Measurements from ENCODE around the gene PARP6.
"Not testable (repeated sequence)": the region's sequence is repeated elsewhere in the genome, so short reads cannot be mapped to it uniquely, and the experiment has no call there.

PARP6 gene

GRCh38 chr15:72276326-72276700, 4.0 kb upstream of the PARP6 start:
- TF ChIP-seq POLR2A (IDR thresholded peaks at IDR 0.05; ENCODE audit: low read depth, low read length) = no peak
- TF ChIP-seq TAF1 (IDR thresholded peaks at IDR 0.05; ENCODE audit: borderline replicate concordance, low read depth, low read length) = no peak
- TF ChIP-seq POLR2AphosphoS5 (IDR thresholded peaks at IDR 0.05; ENCODE audit: low read depth, low read length) = no peak
- no peak for FAIRE-seq
- DNase-seq (ENCODE audit: insufficient read length) = no peak

GRCh38 chr15:72275635-72276325, 3.4 kb upstream of the PARP6 start:
- FAIRE-seq; DNase-seq (ENCODE audit: insufficient read length): not testable (repeated sequence)

DNA sequence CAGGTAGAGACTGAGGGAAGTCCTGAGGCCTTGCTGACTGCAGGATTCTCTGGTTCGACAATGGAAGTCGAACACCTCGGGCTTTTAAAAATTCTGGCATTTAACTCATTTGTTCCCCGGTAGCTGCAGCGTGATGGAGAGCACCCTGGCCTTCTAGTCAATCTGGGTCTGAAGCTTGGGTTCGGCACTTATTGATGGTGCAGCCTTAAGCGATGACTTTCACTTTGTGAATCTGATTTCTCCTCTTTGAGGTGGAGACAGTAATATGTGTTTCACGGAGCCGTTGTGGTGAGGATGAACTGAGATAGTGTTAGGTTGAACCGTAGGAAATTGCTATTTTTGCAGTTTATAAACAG, 621 bp upstream of the PARP6 start:
- FAIRE-seq (peak; percentile 70), DNase-seq (ENCODE audit: insufficient read length) (no peak)
- TF ChIP-seq POLR2AphosphoS5 (IDR thresholded peaks at IDR 0.05; ENCODE audit: low read depth, low read length) = no peak; the same call in none of the 2 replicates
- TF ChIP-seq POLR2A (IDR thresholded peaks at IDR 0.05; ENCODE audit: low read depth, low read length) = no peak
- TF ChIP-seq TAF1 (IDR thresholded peaks at IDR 0.05; ENCODE audit: borderline replicate concordance, low read depth, low read length) = no peak

- no peak for TF ChIP-seq TAF1 (IDR thresholded peaks at IDR 0.05; ENCODE audit: borderline replicate concordance, low read depth, low read length)
- no peak for TF ChIP-seq POLR2A (IDR thresholded peaks at IDR 0.05; ENCODE audit: low read depth, low read length)
- TF ChIP-seq POLR2AphosphoS5 (IDR thresholded peaks at IDR 0.05; ENCODE audit: low read depth, low read length) = no peak
- DNase-seq (ENCODE audit: insufficient read length) (no peak), FAIRE-seq (no peak)
Measured at GRCh38 chr15:72271895-72272212, 500 bp downstream of the PARP6 start.

GRCh38 chr15:72271221-72271620, 1.1 kb downstream of the PARP6 start:
- DNase-seq (ENCODE audit: insufficient read length) = no peak
- TF ChIP-seq TAF1 (IDR thresholded peaks at IDR 0.05; ENCODE audit: borderline replicate concordance, low read depth, low read length) = no peak
- TF ChIP-seq POLR2AphosphoS5 (IDR thresholded peaks at IDR 0.05; ENCODE audit: low read depth, low read length) = no peak
- no peak for TF ChIP-seq POLR2A (IDR thresholded peaks at IDR 0.05; ENCODE audit: low read depth, low read length)
- no peak for FAIRE-seq

GRCh38 chr15:72269739-72270138, 2.6 kb downstream of the PARP6 start:
- TF ChIP-seq TAF1 (IDR thresholded peaks at IDR 0.05; ENCODE audit: borderline replicate concordance, low read depth, low read length) (no peak), POLR2AphosphoS5 (IDR thresholded peaks at IDR 0.05; ENCODE audit: low read depth, low read length) (no peak), POLR2A (IDR thresholded peaks at IDR 0.05; ENCODE audit: low read depth, low read length) (no peak)
- FAIRE-seq (no peak), DNase-seq (ENCODE audit: insufficient read length) (no peak)

GRCh38 chr15:72265031-72265430, 7.3 kb downstream of the PARP6 start:
- DNase-seq (ENCODE audit: insufficient read length) (no peak), FAIRE-seq (no peak)
- TF ChIP-seq TAF1 (IDR thresholded peaks at IDR 0.05; ENCODE audit: borderline replicate concordance, low read depth, low read length) (no peak), POLR2AphosphoS5 (IDR thresholded peaks at IDR 0.05; ENCODE audit: low read depth, low read length) (no peak), POLR2A (IDR thresholded peaks at IDR 0.05; ENCODE audit: low read depth, low read length) (no peak)

DNA sequence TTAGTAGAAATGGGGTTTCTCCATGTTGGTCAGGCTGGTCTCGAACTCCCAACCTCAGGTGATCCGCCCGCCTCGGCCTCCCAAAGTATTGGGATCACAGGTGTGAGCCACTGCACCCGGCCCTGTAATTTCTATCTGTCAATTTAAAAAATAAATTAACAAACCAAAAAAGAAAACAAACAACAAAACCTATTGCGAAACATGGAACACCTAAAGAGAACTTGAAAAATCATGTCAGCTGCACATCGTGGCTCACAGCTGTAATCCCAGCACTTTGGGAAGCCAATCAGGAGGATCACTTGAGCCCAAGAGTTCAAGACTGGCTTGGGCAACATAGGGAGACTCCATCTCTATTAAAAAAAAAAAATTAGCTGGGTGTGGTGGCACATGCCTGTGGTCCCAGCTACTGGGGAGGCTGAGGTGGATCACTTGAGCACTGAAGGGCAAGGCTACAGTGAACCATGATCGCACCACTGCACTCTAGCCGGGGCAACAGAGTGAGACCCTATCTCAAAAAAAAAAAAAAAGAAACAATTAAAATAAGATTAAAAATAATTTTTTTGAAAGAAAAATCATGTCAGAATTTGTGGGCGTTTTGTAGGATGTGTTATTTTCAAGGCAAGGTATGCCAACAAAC, 19.6 kb downstream of the PARP6 start:
- TF ChIP-seq TAF1 (IDR thresholded peaks at IDR 0.05; ENCODE audit: borderline replicate concordance, low read depth, low read length) (no peak), POLR2A (IDR thresholded peaks at IDR 0.05; ENCODE audit: low read depth, low read length) (no peak), POLR2AphosphoS5 (IDR thresholded peaks at IDR 0.05; ENCODE audit: low read depth, low read length) (no peak)
- no peak for DNase-seq (ENCODE audit: insufficient read length)
- FAIRE-seq = no peak

GRCh38 chr15:72249142-72249810, 23.1 kb downstream of the PARP6 start:
- DNase-seq (ENCODE audit: insufficient read length) (no peak), FAIRE-seq (no peak)
- TF ChIP-seq POLR2A (IDR thresholded peaks at IDR 0.05; ENCODE audit: low read depth, low read length) (no peak), TAF1 (IDR thresholded peaks at IDR 0.05; ENCODE audit: borderline replicate concordance, low read depth, low read length) (no peak), POLR2AphosphoS5 (IDR thresholded peaks at IDR 0.05; ENCODE audit: low read depth, low read length) (no peak)

GRCh38 chr15:72248514-72248913, 23.8 kb downstream of the PARP6 start:
- TF ChIP-seq POLR2AphosphoS5 (IDR thresholded peaks at IDR 0.05; ENCODE audit: low read depth, low read length) = no peak
- no peak for TF ChIP-seq TAF1 (IDR thresholded peaks at IDR 0.05; ENCODE audit: borderline replicate concordance, low read depth, low read length)
- TF ChIP-seq POLR2A (IDR thresholded peaks at IDR 0.05; ENCODE audit: low read depth, low read length) = no peak
- DNase-seq (ENCODE audit: insufficient read length) (no peak), FAIRE-seq (no peak)

DNA sequence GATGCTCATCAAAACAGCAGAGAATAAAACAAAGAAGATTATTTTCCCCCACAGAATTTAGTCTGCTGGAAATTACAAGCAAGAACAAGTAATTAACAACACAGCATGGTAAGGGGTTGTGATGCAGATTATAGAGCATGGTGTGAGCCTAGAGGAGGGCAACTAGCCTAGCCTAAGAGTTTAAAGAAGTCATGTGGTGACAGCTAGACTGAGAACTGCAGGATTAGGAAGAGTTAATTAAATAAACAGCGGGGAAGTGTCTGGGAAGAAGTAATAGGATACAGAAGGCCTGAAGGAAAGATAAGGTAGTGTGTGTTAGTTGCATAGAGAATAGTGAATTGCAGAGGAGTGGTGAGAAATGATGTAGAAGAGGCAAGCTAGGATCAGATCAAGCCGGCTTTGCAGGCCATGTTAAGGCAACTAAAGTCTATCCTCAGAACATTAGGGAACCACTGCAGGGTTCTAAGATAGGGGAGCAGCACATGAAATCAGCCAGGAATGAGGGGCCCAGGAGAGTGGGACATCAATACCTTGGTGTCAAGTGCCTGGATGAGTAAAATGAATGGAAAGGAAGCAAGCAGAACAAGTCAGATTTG, 29.5 kb downstream of the PARP6 start:
- TF ChIP-seq POLR2AphosphoS5 (IDR thresholded peaks at IDR 0.05; ENCODE audit: low read depth, low read length) (no peak), POLR2A (IDR thresholded peaks at IDR 0.05; ENCODE audit: low read depth, low read length) (no peak), TAF1 (IDR thresholded peaks at IDR 0.05; ENCODE audit: borderline replicate concordance, low read depth, low read length) (no peak)
- DNase-seq (ENCODE audit: insufficient read length) (no peak), FAIRE-seq (no peak)

- TF ChIP-seq POLR2AphosphoS5 (IDR thresholded peaks at IDR 0.05; ENCODE audit: low read depth, low read length) (no peak), POLR2A (IDR thresholded peaks at IDR 0.05; ENCODE audit: low read depth, low read length) (no peak), TAF1 (IDR thresholded peaks at IDR 0.05; ENCODE audit: borderline replicate concordance, low read depth, low read length) (no peak)
- no peak for FAIRE-seq
- DNase-seq (ENCODE audit: insufficient read length) = no peak
Measured at GRCh38 chr15:72239652-72240051, 32.7 kb downstream of the PARP6 start.

All from GM12892 (cell line).